NCI-H2029 treated with DMSO at 0.1 percent for 48 hours (cell line): ENCODE measurements around the gene KAZN.

Experiments
- DNase-seq: peaks from one replicate; lab custom pipeline; 2025; lab: John Stamatoyannopoulos, UW

Gene KAZN

GRCh38 chr1:14987829-14988603, 389.5 kb downstream of the KAZN start:
- no peak for DNase-seq

DNA sequence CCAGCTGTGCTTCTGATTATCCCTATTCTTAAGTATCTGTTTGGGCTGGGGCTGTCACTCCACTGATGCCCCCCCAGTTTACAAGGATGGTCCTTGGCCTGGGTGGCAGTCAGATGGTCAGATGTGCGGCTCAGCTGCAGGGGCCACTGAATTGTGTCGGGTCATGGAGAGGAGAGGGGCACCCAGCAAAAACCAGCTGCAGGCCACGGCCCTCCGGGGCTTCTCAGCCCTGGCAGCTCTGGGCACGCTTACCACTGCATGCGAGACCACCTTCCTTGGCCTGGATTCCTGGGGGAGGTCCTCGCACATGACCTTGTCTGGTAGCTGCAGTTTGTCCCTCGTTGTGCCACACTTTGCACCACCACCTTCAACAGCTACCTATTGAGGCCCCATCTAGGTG, 390.2 kb downstream of the KAZN start:
- DNase-seq = no peak

- no peak for DNase-seq
These were observed 391.6 kb downstream of the KAZN start for GRCh38 chr1:14989931-14990728.

- no peak for DNase-seq
These were observed 394.9 kb downstream of the KAZN start for GRCh38 chr1:14993414-14993813.

DNA sequence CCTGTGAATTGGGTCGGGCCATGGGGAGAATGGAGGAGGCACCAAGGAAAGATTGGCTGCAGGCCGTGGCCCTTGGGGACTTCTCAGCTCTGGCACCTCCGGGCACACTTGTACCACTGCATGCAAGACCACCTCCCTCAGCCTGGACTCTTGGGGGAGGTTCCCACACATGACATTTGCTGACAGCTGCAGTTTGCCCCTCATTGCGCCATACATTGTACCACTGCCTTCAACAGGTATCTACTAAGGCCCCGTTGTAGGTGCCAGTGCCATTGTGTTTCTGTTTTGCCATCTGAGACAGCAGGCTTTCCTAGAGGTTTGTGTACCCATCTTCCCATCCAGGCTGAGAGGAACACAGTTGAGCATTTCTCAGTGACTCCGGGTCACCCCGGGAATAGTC, 395.7 kb downstream of the KAZN start:
- DNase-seq = no peak

GRCh38 chr1:14994841-14995437, 396.5 kb downstream of the KAZN start:
- no peak for DNase-seq

- DNase-seq = no peak
These were observed 397.9 kb downstream of the KAZN start for GRCh38 chr1:14996133-14997050.

- DNase-seq = no peak
These were observed 399.3 kb downstream of the KAZN start for GRCh38 chr1:14997646-14998276.

DNA sequence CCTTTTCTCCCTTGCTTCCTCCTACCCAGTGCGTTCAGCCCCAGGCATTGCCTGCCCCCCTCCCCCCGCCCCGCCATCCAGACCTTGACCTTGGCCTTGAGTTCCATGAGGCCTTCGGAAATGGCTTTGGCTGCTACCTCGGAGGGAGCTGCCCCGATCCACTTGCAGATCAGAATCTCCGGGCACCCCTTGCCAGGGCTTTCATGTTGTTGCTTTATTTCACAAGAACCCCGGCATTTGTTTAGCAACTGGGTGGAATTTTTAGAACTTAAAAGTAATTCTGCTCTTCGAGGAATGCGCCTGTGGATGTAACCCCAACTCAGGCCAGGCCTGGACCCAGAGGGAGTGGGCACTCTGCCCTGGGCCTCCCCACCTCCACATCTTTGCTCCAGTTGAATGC, 401.0 kb downstream of the KAZN start:
- DNase-seq = no peak

DNA sequence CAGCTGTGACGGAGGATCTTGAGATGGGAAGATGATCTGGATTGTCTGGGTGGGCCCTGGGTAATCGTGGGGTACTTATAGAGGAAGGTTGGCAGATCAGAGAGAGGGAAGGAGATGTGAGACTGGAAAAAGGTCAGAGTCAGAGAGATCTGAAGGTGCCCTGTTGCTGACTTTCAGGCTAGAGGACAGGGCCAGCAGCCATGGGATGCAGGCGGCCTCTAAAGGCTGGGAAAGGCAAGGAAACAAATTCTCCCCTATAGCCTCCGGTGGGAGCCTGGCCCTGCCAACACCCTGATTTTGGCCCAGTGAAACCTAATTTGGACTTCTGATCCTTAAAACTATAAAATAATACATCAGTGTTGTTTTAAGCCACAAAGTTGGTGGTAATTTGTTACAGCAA, 401.5 kb downstream of the KAZN start:
- no peak for DNase-seq

DNA sequence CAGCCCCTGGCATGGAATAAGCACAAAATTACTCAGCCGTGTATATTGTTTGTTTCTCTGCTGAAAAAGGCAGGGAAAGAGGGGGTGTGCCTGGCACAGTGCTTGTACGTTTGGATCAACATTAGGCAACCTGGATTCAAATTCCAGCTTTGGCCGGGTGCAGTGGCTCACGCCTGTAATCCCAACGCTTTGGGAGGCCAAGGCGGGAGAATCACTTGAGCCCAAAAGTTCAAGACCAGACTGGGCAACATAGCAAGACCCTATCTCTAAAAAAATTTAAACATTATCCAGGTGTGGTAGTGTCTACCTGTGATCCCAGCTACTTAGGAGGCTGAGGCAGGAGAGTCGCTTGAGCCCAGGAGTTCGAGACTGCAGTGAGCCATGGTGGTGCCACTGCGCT, 402.2 kb downstream of the KAZN start:
- DNase-seq = no peak

DNA sequence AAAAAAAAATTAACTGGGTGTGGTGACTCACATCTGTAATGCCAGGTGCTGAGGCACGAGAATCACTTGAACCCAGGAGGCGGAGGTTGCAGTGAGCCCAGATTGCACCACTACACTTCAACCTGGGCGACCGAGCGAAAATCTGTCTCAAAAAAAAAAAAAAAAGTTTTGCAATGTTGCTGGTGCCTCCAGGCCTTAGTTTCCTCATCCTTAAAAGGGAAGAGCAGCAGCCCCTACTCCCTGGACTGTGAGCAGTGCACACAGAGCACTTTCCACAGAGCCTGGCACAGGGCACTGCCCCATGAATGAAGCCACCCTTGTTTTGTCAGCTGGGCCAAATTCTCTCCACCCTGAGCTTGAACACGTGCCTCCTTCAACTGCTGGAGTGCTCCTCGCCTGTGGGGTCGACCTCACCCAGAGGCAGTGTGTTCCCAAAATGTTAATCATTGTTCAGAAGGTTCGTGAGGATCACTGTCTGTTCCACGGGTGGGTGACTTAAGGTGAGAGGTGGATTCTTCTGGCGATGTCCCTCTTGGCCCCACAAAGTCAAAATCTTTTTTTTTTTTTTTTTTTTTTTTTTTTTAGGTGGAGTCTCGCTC, 402.9 kb downstream of the KAZN start:
- no peak for DNase-seq

- DNase-seq = no peak
These were observed 403.8 kb downstream of the KAZN start for GRCh38 chr1:15002325-15002724.

DNA sequence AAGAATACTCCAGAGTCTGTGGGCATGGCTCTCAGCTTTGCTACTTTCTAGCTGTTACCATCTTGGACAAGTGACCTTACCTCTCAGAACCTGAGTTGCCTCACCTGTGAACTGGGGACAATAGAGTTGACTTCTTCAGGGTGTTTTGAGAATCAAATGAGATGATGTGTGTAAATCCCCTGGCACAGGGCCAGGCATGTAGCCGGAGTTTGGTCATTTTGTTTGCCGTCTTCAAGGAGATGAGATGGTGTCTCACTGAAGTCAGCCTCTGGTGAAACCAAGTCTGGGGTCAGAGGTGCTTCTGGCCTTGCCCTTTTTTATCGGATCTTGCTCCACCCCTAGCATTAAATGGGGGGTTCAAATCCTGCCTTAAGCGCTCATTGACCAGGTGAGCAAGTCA, 405.9 kb downstream of the KAZN start:
- no peak for DNase-seq

DNA sequence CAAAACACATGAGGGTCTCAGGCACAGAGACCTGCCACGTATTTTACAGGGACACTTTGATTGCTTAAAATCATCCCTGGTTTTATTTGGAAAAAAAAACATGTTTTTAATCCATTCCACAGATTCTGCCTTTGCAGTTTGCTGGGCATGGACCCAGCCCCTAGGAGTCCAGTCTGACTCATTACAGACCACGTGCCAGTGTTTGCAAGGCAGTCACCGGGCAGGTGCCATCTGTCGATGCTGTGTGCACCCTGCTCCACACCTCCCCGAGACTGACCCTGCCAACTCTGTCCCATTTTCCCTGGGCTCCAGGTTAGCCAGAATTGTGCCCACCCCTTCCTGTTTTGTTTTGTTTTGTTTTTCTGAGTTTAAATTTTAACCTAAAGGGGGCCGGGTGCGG, 406.6 kb downstream of the KAZN start:
- no peak for DNase-seq

- DNase-seq = no peak
These were observed 408.9 kb downstream of the KAZN start for GRCh38 chr1:15007368-15007767.

DNA sequence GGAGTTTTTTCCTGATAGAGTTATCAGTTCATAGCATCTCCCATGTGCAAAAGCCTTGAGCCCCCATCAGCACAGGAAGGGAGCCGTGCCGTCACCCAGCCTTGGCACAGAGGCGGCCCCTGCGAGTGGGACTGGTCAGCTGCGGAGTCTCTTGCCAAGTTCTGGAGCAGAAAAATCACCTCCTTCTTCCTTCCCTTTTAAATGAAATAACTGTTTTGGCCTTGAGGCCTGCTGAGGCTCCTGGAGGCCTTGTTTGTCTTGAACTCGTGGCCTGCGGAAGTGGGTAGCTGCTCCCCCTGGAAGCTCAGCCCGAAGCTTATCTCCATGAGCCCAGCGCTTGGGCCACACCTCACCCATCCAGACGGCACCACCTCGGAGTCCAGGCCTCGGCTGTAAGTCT, 409.4 kb downstream of the KAZN start:
- no peak for DNase-seq

- no peak for DNase-seq
These were observed 410.6 kb downstream of the KAZN start for GRCh38 chr1:15008783-15009729.

- no peak for DNase-seq
These were observed 412.7 kb downstream of the KAZN start for GRCh38 chr1:15011160-15011559.

DNA sequence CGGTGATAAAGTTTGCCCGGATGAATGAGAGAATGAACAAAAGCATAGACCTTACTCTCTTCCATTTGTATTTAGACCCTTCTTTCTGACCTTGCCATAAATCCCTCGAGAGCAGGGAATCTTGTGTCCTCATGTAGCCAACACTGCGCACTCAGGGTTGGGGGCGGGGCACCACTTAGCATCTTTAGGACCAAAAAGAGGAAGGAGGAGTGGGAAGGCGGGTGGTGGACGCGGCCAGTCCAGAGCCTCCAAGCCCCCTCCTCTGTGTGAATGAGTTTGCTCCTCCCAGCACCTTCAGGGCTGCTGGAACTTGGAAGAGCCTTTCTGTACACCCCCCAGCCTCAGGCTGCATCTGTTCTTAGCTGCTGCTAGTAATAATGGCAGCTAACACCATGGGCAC, 413.2 kb downstream of the KAZN start:
- no peak for DNase-seq
